Liver (tissue), 3 donors: ENCODE results near the gene TMED1.

Experiments
- EGR1 ChIP-seq, 2 donors: IDR thresholded peaks; 2 replicates each; pipeline ENCODE4 v1.6.1; 2016 to 2018; ENCODE audit warnings: antibody characterized with exemption in 2 of 2, low read depth in 2 of 2
- GABPA ChIP-seq, 2 donors: IDR thresholded peaks in 1 of 2; conservative IDR thresholded peaks in 1 of 2; 2 replicates each; pipeline ENCODE4 v1.6.1; 2016; ENCODE audit warnings: antibody characterized with exemption in 2 of 2, mild to moderate bottlenecking in 1 of 2, moderate library complexity in 1 of 2
- JUND ChIP-seq, 2 donors: IDR thresholded peaks; 2 replicates each; pipeline ENCODE4 v1.6.1; 2016; ENCODE audit warnings: antibody characterized with exemption in 2 of 2
- RAD21 ChIP-seq, 2 donors: IDR thresholded peaks; 2 replicates each; pipeline ENCODE4 v1.6.1; 2016; ENCODE audit warnings: antibody characterized with exemption in 2 of 2, mild to moderate bottlenecking in 2 of 2
- SP1 ChIP-seq: IDR thresholded peaks from 2 replicates; pipeline ENCODE4 v1.6.1; 2018; ENCODE audit warnings: antibody characterized with exemption, mild to moderate bottlenecking
- YY1 ChIP-seq: IDR thresholded peaks from 2 replicates; pipeline ENCODE4 v1.6.1; 2016; ENCODE audit warnings: antibody characterized with exemption, mild to moderate bottlenecking
- TF ChIP-seq, protein P1 (sequence below): fragments of 150-350 bp; IDR thresholded peaks from 2 replicates; pipeline ENCODE4 v1.5.1; 2017; ENCODE audit warnings: improper control_type of control experiment, low read depth, low read length; ENCODE audit not compliant: missing input control
- TF ChIP-seq, protein P2 (sequence below): IDR thresholded peaks from 2 replicates; pipeline ENCODE4 v1.6.1; 2016; ENCODE audit warnings: antibody characterized with exemption
- TF ChIP-seq, protein P3 (sequence below): IDR thresholded peaks from 2 replicates; pipeline ENCODE4 v1.6.1; 2016; ENCODE audit warnings: antibody characterized with exemption
- TF ChIP-seq, protein P4 (sequence below): IDR thresholded peaks from 2 replicates; pipeline ENCODE4 v1.6.1; 2016; ENCODE audit warnings: antibody characterized with exemption, mild to moderate bottlenecking
- TF ChIP-seq, protein P5 (sequence below): IDR thresholded peaks from 2 replicates; pipeline ENCODE4 v1.6.1; 2016; ENCODE audit warnings: antibody characterized with exemption
- donor health status: healthy.
- donor health status: healthy.

DNA sequence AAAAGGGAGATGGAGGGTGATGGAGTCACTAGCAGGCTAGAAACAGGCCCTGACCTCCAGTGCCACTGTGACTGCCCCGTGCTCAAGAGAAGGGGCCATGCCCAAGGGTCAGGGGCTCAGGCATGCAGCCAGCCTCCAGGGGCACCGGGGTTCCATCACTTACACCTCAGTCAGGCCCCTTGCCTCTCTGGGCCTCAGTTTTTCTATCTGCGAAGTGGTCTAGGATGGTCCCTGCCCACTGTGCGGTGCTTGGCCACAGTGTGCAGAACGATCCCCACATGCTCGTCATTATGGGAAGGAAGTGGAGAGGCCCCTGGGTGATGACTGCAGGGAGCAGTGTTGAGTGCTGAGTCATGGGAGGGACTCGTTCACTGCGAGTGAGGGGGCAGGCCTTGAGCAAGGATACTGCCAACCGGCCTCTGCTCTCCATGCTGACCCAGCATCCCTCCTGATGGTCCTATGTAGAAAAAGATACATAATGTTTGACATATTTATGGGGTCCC is 23.1 kb downstream of the TMED1 start:
- TF ChIP-seq, protein P1, sequence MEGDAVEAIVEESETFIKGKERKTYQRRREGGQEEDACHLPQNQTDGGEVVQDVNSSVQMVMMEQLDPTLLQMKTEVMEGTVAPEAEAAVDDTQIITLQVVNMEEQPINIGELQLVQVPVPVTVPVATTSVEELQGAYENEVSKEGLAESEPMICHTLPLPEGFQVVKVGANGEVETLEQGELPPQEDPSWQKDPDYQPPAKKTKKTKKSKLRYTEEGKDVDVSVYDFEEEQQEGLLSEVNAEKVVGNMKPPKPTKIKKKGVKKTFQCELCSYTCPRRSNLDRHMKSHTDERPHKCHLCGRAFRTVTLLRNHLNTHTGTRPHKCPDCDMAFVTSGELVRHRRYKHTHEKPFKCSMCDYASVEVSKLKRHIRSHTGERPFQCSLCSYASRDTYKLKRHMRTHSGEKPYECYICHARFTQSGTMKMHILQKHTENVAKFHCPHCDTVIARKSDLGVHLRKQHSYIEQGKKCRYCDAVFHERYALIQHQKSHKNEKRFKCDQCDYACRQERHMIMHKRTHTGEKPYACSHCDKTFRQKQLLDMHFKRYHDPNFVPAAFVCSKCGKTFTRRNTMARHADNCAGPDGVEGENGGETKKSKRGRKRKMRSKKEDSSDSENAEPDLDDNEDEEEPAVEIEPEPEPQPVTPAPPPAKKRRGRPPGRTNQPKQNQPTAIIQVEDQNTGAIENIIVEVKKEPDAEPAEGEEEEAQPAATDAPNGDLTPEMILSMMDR: no peak
- no peak for TF ChIP-seq GABPA (IDR thresholded peaks at IDR 0.05 in 1 of 2, conservative IDR thresholded peaks at IDR 0.05 in 1 of 2)
- TF ChIP-seq RAD21 (IDR thresholded peaks at IDR 0.05): no peak
- TF ChIP-seq YY1: no peak
- TF ChIP-seq, protein P2, sequence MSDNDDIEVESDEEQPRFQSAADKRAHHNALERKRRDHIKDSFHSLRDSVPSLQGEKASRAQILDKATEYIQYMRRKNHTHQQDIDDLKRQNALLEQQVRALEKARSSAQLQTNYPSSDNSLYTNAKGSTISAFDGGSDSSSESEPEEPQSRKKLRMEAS: no peak
- TF ChIP-seq, protein P3, sequence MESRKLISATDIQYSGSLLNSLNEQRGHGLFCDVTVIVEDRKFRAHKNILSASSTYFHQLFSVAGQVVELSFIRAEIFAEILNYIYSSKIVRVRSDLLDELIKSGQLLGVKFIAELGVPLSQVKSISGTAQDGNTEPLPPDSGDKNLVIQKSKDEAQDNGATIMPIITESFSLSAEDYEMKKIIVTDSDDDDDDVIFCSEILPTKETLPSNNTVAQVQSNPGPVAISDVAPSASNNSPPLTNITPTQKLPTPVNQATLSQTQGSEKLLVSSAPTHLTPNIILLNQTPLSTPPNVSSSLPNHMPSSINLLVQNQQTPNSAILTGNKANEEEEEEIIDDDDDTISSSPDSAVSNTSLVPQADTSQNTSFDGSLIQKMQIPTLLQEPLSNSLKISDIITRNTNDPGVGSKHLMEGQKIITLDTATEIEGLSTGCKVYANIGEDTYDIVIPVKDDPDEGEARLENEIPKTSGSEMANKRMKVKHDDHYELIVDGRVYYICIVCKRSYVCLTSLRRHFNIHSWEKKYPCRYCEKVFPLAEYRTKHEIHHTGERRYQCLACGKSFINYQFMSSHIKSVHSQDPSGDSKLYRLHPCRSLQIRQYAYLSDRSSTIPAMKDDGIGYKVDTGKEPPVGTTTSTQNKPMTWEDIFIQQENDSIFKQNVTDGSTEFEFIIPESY: no peak
- no peak for TF ChIP-seq SP1
- TF ChIP-seq, protein P4, sequence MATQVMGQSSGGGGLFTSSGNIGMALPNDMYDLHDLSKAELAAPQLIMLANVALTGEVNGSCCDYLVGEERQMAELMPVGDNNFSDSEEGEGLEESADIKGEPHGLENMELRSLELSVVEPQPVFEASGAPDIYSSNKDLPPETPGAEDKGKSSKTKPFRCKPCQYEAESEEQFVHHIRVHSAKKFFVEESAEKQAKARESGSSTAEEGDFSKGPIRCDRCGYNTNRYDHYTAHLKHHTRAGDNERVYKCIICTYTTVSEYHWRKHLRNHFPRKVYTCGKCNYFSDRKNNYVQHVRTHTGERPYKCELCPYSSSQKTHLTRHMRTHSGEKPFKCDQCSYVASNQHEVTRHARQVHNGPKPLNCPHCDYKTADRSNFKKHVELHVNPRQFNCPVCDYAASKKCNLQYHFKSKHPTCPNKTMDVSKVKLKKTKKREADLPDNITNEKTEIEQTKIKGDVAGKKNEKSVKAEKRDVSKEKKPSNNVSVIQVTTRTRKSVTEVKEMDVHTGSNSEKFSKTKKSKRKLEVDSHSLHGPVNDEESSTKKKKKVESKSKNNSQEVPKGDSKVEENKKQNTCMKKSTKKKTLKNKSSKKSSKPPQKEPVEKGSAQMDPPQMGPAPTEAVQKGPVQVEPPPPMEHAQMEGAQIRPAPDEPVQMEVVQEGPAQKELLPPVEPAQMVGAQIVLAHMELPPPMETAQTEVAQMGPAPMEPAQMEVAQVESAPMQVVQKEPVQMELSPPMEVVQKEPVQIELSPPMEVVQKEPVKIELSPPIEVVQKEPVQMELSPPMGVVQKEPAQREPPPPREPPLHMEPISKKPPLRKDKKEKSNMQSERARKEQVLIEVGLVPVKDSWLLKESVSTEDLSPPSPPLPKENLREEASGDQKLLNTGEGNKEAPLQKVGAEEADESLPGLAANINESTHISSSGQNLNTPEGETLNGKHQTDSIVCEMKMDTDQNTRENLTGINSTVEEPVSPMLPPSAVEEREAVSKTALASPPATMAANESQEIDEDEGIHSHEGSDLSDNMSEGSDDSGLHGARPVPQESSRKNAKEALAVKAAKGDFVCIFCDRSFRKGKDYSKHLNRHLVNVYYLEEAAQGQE: no peak
- TF ChIP-seq JUND (IDR thresholded peaks at IDR 0.05): no peak
- TF ChIP-seq EGR1 (IDR thresholded peaks at IDR 0.05; ENCODE audit: low read depth in 2 of 2): no peak
- TF ChIP-seq, protein P5, sequence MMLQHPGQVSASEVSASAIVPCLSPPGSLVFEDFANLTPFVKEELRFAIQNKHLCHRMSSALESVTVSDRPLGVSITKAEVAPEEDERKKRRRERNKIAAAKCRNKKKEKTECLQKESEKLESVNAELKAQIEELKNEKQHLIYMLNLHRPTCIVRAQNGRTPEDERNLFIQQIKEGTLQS: no peak
